HL-60 (cell line): Measurements from ENCODE around the gene LMF1.

ENCODE experiments used
- DNase-seq, 2 experiments: peaks; one replicate each; pipeline ENCODE4 v3.0.0-alpha.2; 2010 to 2020; ENCODE audit warnings: low read depth in 1 of 2, low spot score in 1 of 2
- H3K27ac ChIP-seq: fragments of 250-450 bp; sonication (Bioruptor Pico); replicated peaks from 2 replicates; pipeline ENCODE4 v1.5.1; 2020; ENCODE audit warnings: mild to moderate bottlenecking, moderate library complexity
- H3K27me3 ChIP-seq: fragments of 250-450 bp; sonication (Bioruptor Pico); 2 replicates; pipeline ENCODE4 v1.5.1; 2021; ENCODE audit warnings: mild to moderate bottlenecking, moderate library complexity; ENCODE audit not compliant: insufficient read depth, poor library complexity, severe bottlenecking
- H3K4me3 ChIP-seq: replicated peaks from 2 replicates; pipeline ENCODE4 v1.5.1; 2011; ENCODE audit warnings: mild to moderate bottlenecking, control low read depth, low read length; ENCODE audit not compliant: insufficient read depth
- GABPA ChIP-seq: IDR thresholded peaks from 2 replicates; pipeline ENCODE4 v1.6.1; 2012; ENCODE audit warnings: low read depth
- POLR2AphosphoS5 ChIP-seq: IDR thresholded peaks from 2 replicates; pipeline ENCODE4 v1.6.1; 2012; ENCODE audit warnings: low read depth
- SPI1 ChIP-seq: IDR thresholded peaks from 2 replicates; pipeline ENCODE4 v1.6.1; 2012; ENCODE audit warnings: low read depth, mild to moderate bottlenecking, borderline replicate concordance
- TF ChIP-seq, protein P1 (sequence below): IDR thresholded peaks from one replicate; pipeline ENCODE4 v1.5.1; 2011; ENCODE audit warnings: low read length, control low read depth, inconsistent platforms; ENCODE audit not compliant: insufficient read depth
- TF ChIP-seq, protein P2 (sequence below): IDR thresholded peaks from 2 replicates; pipeline ENCODE4 v1.6.1; 2012; ENCODE audit warnings: low read depth; ENCODE audit not compliant: insufficient replicate concordance

The LMF1 gene

DNA sequence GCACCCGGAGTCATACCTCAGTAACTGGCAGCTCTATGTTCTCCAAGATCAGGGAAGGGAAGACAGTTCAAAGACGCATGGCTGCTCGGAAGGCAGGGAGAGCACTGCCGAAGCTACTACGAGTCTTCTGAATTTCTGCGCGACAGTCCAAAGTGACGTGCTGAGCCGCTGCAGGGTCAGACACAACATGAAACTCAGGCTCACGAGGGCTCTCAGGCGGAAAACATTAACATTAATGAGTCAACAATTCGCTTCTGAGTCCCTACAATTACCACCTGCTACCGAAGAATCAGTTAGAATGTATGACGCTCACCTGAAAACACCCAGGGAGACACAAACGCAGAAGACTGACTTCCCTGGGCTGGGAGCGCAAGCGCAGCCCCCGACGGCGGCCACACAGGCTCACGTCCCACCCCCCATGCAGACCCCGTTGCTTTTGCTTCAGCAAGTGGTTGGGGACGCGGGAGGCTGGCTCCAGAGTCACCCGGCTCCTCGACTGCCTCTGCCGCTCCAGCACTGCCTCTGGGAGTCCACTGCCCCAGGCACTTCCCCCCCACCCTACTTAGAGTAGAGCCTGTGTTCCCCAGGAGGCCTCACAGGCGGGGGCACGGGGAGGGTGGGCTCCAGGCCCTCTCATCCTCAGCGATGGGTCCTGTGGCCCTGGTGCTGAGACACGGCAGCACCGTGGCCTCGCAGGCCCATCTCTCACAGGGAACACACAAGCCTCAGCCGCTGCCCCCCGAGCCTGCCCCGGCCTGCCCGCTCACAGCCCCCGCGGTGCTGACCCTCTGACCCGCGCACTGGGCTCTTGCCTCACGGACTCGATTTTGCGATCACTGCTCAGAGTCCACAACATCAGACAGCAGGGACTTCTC, 38.9 kb downstream of the LMF1 start:
- DNase-seq, result no peak
- H3K27me3 ChIP-seq, result no peaks in the 10 kb centered on the region
- TF ChIP-seq POLR2AphosphoS5 (no peak), GABPA (no peak), SPI1 (no peak)
- TF ChIP-seq, protein P1, sequence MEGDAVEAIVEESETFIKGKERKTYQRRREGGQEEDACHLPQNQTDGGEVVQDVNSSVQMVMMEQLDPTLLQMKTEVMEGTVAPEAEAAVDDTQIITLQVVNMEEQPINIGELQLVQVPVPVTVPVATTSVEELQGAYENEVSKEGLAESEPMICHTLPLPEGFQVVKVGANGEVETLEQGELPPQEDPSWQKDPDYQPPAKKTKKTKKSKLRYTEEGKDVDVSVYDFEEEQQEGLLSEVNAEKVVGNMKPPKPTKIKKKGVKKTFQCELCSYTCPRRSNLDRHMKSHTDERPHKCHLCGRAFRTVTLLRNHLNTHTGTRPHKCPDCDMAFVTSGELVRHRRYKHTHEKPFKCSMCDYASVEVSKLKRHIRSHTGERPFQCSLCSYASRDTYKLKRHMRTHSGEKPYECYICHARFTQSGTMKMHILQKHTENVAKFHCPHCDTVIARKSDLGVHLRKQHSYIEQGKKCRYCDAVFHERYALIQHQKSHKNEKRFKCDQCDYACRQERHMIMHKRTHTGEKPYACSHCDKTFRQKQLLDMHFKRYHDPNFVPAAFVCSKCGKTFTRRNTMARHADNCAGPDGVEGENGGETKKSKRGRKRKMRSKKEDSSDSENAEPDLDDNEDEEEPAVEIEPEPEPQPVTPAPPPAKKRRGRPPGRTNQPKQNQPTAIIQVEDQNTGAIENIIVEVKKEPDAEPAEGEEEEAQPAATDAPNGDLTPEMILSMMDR, result no peak
- TF ChIP-seq, protein P2, sequence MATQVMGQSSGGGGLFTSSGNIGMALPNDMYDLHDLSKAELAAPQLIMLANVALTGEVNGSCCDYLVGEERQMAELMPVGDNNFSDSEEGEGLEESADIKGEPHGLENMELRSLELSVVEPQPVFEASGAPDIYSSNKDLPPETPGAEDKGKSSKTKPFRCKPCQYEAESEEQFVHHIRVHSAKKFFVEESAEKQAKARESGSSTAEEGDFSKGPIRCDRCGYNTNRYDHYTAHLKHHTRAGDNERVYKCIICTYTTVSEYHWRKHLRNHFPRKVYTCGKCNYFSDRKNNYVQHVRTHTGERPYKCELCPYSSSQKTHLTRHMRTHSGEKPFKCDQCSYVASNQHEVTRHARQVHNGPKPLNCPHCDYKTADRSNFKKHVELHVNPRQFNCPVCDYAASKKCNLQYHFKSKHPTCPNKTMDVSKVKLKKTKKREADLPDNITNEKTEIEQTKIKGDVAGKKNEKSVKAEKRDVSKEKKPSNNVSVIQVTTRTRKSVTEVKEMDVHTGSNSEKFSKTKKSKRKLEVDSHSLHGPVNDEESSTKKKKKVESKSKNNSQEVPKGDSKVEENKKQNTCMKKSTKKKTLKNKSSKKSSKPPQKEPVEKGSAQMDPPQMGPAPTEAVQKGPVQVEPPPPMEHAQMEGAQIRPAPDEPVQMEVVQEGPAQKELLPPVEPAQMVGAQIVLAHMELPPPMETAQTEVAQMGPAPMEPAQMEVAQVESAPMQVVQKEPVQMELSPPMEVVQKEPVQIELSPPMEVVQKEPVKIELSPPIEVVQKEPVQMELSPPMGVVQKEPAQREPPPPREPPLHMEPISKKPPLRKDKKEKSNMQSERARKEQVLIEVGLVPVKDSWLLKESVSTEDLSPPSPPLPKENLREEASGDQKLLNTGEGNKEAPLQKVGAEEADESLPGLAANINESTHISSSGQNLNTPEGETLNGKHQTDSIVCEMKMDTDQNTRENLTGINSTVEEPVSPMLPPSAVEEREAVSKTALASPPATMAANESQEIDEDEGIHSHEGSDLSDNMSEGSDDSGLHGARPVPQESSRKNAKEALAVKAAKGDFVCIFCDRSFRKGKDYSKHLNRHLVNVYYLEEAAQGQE, result no peak

DNA sequence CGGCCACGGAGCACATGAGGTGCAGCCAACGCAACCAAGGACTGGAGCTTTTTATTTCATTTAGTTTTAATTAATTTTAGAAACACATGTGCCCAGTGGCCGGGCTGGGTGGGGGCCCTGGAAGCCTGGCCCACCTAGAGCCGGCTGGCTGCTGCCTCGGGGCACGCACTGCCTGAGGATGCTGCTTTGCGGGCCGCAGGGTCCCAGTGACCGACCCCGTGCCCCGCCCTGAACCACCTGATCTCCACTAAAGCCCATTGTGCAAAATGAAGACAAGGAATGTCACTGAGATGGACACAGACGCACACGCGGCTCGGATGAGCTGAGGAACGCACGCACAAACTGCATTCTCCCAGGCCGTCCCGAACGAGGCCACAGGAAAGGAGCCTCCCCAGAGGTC, 39.6 kb downstream of the LMF1 start:
- no peak for DNase-seq
- no peak overlapping the region for H3K4me3 ChIP-seq
- no peak overlapping the region for H3K27ac ChIP-seq
- TF ChIP-seq, protein P1, result no peak
- TF ChIP-seq, protein P2, result no peak
- H3K27me3 ChIP-seq, result no peaks in the 10 kb centered on the region

More for the DNA sequence above, 38.9 kb downstream of the LMF1 start:
- no peak overlapping the region for H3K4me3 ChIP-seq
- no peak overlapping the region for H3K27ac ChIP-seq

DNA sequence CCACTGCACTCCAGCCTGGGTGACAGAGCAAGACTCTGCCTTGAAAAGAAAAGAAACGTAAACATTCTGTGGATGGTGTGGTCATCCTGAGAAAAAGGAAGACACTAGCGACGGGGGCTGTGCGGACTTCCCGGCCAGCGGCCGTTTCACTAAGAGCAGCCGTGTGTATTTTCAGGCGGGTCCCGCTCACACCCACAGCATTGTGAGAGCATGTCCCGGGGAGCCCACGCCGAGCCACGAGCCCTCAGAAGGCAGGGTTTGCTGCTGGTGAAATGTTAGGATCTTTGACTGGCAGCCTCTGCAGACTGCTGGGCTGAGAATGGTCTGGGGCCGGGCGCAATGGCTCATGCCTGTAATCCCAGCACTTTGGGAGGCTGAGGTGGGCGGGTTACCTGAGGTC, 40.3 kb downstream of the LMF1 start:
- H3K27me3 ChIP-seq, result no peaks in the 10 kb centered on the region
- H3K27ac ChIP-seq, result no peak overlapping the region
- TF ChIP-seq, protein P1, result no peak
- TF ChIP-seq, protein P2, result no peak
- TF ChIP-seq GABPA (no peak), SPI1 (no peak), POLR2AphosphoS5 (no peak)
- H3K4me3 ChIP-seq, result no peak overlapping the region
- no peak for DNase-seq
